K562 (cell line): Measurements from ENCODE around the gene CABP4. TPM values are rescaled to one million over a fixed set of nuclear protein-coding genes. Genes with fewer than 3 reads are reported as not detected.

ENCODE experiments used
- ATF1 ChIP-seq, 2 experiments: fragments of 450-650 bp in 1 of 2; IDR thresholded peaks; 2 replicates each; pipeline ENCODE4 v1.6.1; 2016; ENCODE audit warnings: missing compliant biosample characterization in 1 of 2, missing genetic modification characterization in 1 of 2
- DDX20 ChIP-seq: fragments of 450-650 bp; IDR thresholded peaks from 2 replicates; pipeline ENCODE4 v1.6.1; 2016; ENCODE audit warnings: missing genetic modification characterization, low read depth, mild to moderate bottlenecking, missing compliant biosample characterization, moderate library complexity
- FOXP1 ChIP-seq: sonication (generic); formaldehyde crosslinking; IDR thresholded peaks from 2 replicates; pipeline ENCODE4 v1.8.0; 2022; ENCODE audit warnings: mild to moderate bottlenecking, missing genetic modification reagents
- IRF2 ChIP-seq: sonication (generic); formaldehyde crosslinking; IDR thresholded peaks from 2 replicates; pipeline ENCODE4 v1.8.1; 2022; ENCODE audit warnings: mild to moderate bottlenecking, missing genetic modification reagents
- KDM5B ChIP-seq: fragments of 200-600 bp; sonication (generic); IDR thresholded peaks from 2 replicates; pipeline ENCODE4 v1.6.1; 2012; ENCODE audit warnings: low read depth, mild to moderate bottlenecking, moderate library complexity, low read length, control low read depth, inconsistent platforms; ENCODE audit not compliant: insufficient replicate concordance
- MTF1 ChIP-seq: fragments of 250-450 bp; sonication (Bioruptor Pico); IDR thresholded peaks from 2 replicates; pipeline ENCODE4 v1.9.0; 2021; ENCODE audit warnings: moderate library complexity, mild to moderate bottlenecking, inconsistent platforms, borderline replicate concordance
- RBBP5 ChIP-seq: fragments of 200-600 bp; sonication (generic); IDR thresholded peaks from 2 replicates; pipeline ENCODE4 v1.6.1; 2012; ENCODE audit warnings: borderline replicate concordance, mild to moderate bottlenecking, low read length, control low read depth, inconsistent platforms; ENCODE audit not compliant: insufficient read depth, poor library complexity, severe bottlenecking
- SIN3A ChIP-seq, 2 experiments: fragments of 150-350 bp in 1 of 2; IDR thresholded peaks; 2 replicates each; pipeline ENCODE4 v1.6.1; 2011 to 2016; ENCODE audit warnings: borderline replicate concordance in 2 of 2, low read depth in 2 of 2, low read length in 2 of 2, mild to moderate bottlenecking in 2 of 2, moderate library complexity in 2 of 2; ENCODE audit not compliant: control insufficient read depth in 1 of 2
- TGIF2 ChIP-seq: sonication (generic); formaldehyde crosslinking; IDR thresholded peaks from 2 replicates; pipeline ENCODE4 v1.8.1; 2022; ENCODE audit warnings: mild to moderate bottlenecking, missing genetic modification reagents, moderate library complexity
- TOE1 ChIP-seq, 2 experiments: fragments of 450-650 bp in 1 of 2; sonication (generic) in 1 of 2; formaldehyde crosslinking in 1 of 2; IDR thresholded peaks; 2 replicates each; pipeline versions ENCODE4 v1.7.1 to v1.8.0; 2016 to 2022; ENCODE audit warnings: borderline replicate concordance in 2 of 2, mild to moderate bottlenecking in 2 of 2, antibody characterized with exemption in 1 of 2, inconsistent platforms in 1 of 2, low read depth in 1 of 2, missing genetic modification reagents in 1 of 2, moderate library complexity in 1 of 2
- ZBTB17 ChIP-seq: fragments of 450-650 bp; formaldehyde crosslinking; IDR thresholded peaks from 2 replicates; pipeline ENCODE4 v1.4.0; 2020; ENCODE audit warnings: mild to moderate bottlenecking
- ZNF124 ChIP-seq: sonication (generic); formaldehyde crosslinking; IDR thresholded peaks from 2 replicates; pipeline ENCODE4 v1.8.1; 2022; ENCODE audit warnings: missing genetic modification reagents
- ZNF76 ChIP-seq: fragments of 250-450 bp; sonication (Bioruptor Pico); IDR thresholded peaks from 2 replicates; pipeline ENCODE4 v1.4.0; 2020; ENCODE audit warnings: mild to moderate bottlenecking, moderate library complexity, borderline replicate concordance
- ZZZ3 ChIP-seq: fragments of 450-650 bp; IDR thresholded peaks from 2 replicates; pipeline ENCODE4 v1.6.1; 2016; ENCODE audit warnings: antibody characterized with exemption, mild to moderate bottlenecking, moderate library complexity
- polyA plus RNA-seq, 8 experiments: library from polyadenylated mRNA; depleted of rRNA in 4 of 8; stranded (reverse) in 5 of 8; unstranded in 3 of 8; fragments of >200 nt; fragmentation: Nextera tagmentation in 2 of 8; fragmentation: Illumina TruSeq in 1 of 8; extraction: Ambion mirVana in 2 of 8; extraction: Trizol in 1 of 8; gene quantifications; 2 replicates each; pipeline versions ENCODE4 v1.2.1 to v1.2.3, GENCODE V29; 2011 to 2014; ENCODE audit warnings: inconsistent platforms in 1 of 8, missing spikeins in 1 of 8
- total RNA-seq, 7 experiments: library from RNA; depleted of rRNA in 6 of 7; stranded (reverse); fragments of >200 nt in 6 of 7; fragmentation: Illumina TruSeq in 2 of 7; extraction: Trizol in 2 of 7; gene quantifications; 2 replicates each; pipeline versions ENCODE4 v1.2.1 to v1.2.3, GENCODE V29; 2011 to 2021; ENCODE audit warnings: low replicate concordance in 1 of 7
- TF ChIP-seq, protein P1 (sequence below), 2 experiments: IDR thresholded peaks in 1 of 2; conservative IDR thresholded peaks in 1 of 2; 2 replicates each; pipeline ENCODE4 v1.6.1; 2016; ENCODE audit warnings: low read depth in 2 of 2, mild to moderate bottlenecking in 1 of 2, missing compliant biosample characterization in 1 of 2, missing genetic modification characterization in 1 of 2, moderate library complexity in 1 of 2
- TF ChIP-seq, protein P2 (sequence below): sonication (generic); formaldehyde crosslinking; IDR thresholded peaks from 2 replicates; pipeline ENCODE4 v1.8.0; 2023; ENCODE audit warnings: mild to moderate bottlenecking, missing genetic modification reagents

Gene CABP4
- total and polyA plus RNA-seq, 9 of the 15 experiments (the other 6 are each of a cell fraction or from before 2014, with no cell fraction given) = 0.11 TPM; not detected in 8

DNA sequence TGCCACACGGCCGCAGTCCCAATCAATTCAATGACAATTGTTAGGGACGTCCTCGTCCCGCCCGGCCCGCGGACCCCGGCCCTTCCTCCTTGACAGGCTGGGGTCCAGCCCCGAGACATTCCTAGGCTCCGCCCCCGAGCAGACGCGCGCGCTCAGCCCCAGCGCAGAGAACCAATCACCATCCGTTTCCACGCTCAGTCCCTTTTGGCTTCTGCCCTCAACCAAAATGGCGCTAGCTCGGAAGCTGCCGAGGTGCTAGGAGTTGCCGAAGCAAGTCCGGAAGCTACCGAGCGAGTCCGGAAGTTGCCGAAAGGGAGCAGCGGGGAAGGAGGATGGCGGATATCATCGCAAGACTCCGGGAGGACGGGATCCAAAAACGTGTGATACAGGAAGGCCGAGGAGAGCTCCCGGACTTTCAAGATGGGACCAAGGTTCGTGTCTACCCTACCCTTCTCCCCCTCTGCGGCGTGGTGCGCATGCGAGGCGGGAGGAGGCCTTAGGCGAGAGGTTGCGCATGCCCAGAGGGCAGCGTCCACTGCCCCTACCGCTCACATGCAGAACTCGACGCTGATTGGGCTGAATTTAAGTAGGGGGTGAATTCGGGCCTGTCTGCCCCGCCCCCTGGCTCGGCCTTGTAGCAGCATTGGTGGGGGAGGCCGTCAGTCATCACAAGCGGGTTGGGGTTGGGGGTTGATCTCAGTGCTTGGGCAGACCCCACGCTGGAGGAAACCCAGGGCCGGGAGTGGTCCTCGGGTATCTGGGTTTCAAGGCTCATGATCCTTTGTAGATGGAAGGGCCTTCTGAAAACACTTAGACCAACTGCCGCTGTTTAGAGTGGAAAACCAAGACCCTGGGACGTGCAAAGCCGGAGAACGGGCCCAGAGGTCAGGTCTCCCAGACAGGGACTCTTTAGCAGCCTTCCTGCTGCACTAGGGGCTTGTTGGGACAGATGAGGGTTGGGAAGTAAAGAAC is 28.0 kb downstream of the CABP4 start, which contains the start of gene AIP (continued):
- TF ChIP-seq, protein P1, sequence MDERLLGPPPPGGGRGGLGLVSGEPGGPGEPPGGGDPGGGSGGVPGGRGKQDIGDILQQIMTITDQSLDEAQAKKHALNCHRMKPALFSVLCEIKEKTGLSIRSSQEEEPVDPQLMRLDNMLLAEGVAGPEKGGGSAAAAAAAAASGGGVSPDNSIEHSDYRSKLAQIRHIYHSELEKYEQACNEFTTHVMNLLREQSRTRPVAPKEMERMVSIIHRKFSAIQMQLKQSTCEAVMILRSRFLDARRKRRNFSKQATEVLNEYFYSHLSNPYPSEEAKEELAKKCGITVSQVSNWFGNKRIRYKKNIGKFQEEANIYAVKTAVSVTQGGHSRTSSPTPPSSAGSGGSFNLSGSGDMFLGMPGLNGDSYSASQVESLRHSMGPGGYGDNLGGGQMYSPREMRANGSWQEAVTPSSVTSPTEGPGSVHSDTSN (CRISPR knock-in tag; IDR thresholded peaks at IDR 0.05; ENCODE audit: low read depth) = peak; percentile 86
- TF ChIP-seq, protein P1 (tag; conservative IDR thresholded peaks at IDR 0.05; ENCODE audit: low read depth) = peak; percentile 96
- TF ChIP-seq IRF2 = peak; percentile 65; the same call in 1 of the 2 replicates
- TF ChIP-seq, protein P2, sequence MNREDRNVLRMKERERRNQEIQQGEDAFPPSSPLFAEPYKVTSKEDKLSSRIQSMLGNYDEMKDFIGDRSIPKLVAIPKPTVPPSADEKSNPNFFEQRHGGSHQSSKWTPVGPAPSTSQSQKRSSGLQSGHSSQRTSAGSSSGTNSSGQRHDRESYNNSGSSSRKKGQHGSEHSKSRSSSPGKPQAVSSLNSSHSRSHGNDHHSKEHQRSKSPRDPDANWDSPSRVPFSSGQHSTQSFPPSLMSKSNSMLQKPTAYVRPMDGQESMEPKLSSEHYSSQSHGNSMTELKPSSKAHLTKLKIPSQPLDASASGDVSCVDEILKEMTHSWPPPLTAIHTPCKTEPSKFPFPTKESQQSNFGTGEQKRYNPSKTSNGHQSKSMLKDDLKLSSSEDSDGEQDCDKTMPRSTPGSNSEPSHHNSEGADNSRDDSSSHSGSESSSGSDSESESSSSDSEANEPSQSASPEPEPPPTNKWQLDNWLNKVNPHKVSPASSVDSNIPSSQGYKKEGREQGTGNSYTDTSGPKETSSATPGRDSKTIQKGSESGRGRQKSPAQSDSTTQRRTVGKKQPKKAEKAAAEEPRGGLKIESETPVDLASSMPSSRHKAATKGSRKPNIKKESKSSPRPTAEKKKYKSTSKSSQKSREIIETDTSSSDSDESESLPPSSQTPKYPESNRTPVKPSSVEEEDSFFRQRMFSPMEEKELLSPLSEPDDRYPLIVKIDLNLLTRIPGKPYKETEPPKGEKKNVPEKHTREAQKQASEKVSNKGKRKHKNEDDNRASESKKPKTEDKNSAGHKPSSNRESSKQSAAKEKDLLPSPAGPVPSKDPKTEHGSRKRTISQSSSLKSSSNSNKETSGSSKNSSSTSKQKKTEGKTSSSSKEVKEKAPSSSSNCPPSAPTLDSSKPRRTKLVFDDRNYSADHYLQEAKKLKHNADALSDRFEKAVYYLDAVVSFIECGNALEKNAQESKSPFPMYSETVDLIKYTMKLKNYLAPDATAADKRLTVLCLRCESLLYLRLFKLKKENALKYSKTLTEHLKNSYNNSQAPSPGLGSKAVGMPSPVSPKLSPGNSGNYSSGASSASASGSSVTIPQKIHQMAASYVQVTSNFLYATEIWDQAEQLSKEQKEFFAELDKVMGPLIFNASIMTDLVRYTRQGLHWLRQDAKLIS (CRISPR knock-in tag) = peak; percentile 96
- no peak for TF ChIP-seq DDX20 (tag)
- TF ChIP-seq MTF1 (CRISPR knock-in tag) = no peak
- TF ChIP-seq ZBTB17 (CRISPR knock-in tag) = peak; percentile 88; the same call in 1 of the 2 replicates
- peak; percentile 87; the same call in 1 of the 2 replicates for TF ChIP-seq TGIF2 (CRISPR knock-in tag)
- 0 out of 2 replicates have a peak, but pooled peaks have one; percentile 31 for TF ChIP-seq ZZZ3
- 0 out of 4 replicates have a peak, but pooled peaks of 1 of the 2 experiments have one; percentile 38 for TF ChIP-seq SIN3A (IDR thresholded peaks at IDR 0.05; ENCODE audit: borderline replicate concordance in 2 of 2, control insufficient read depth in 1 of 2, low read depth in 2 of 2, low read length in 2 of 2)
- TF ChIP-seq FOXP1 (CRISPR knock-in tag) = peak; percentile 100
- TF ChIP-seq ZNF124 (CRISPR knock-in tag) = peak; percentile 90; the same call in 1 of the 2 replicates
- TF ChIP-seq ATF1 (CRISPR knock-in tag; IDR thresholded peaks at IDR 0.05) = 0 out of 2 replicates have a peak, but pooled peaks have one; percentile 22
- peak; percentile 87 for TF ChIP-seq ATF1 (tag; IDR thresholded peaks at IDR 0.05)
- TF ChIP-seq TOE1 (IDR thresholded peaks at IDR 0.05; ENCODE audit: borderline replicate concordance) = 0 out of 2 replicates have a peak, but pooled peaks have one; percentile 42
- peak; percentile 99 for TF ChIP-seq TOE1 (CRISPR knock-in tag; IDR thresholded peaks at IDR 0.05; ENCODE audit: borderline replicate concordance, low read depth)
- TF ChIP-seq RBBP5 = peak; percentile 28
- peak; percentile 30 for TF ChIP-seq KDM5B
- TF ChIP-seq ZNF76 (CRISPR knock-in tag) = peak; percentile 7; the same call in 1 of the 2 replicates
